ENCODE measurements around the gene TMEM233. TPM values are rescaled to one million over a fixed set of nuclear protein-coding genes. Genes with fewer than 3 reads are reported as not detected.
A peak's percentile ranks its signal among the peaks of the same experiment; 100 is the strongest.

Gene TMEM233
- total RNA-seq, 2 donors from 2014 or later, result not detected

DNA sequence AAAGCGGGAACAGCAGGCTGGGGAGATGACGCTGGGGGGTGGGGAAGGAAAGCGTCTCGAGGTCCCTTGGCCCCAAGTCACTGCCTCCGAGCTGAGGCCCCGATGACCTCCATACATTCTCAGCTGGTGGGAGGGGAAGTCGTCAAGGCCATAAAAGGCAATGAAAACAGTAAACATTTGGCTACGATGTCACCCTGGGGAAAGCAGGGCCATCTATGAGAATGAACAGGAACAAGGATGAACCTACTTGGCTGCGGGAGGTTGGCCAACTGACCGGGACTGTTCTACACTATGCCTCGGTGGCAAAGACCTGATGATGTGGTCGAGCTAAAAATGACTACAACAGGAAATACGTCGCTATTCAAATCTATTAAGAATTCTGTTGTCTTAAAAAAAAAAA lies 93.8 kb downstream of the TMEM233 start:
- H3K4me3 ChIP-seq (ENCODE audit: low read length), result no peak overlapping the region
- no peak overlapping the region for H3K4me3 Mint-ChIP-seq
- WGBS, 2 experiments (ENCODE audit: insufficient coverage in 1 of 2, insufficient read length in 1 of 2), result 85 to 95% methylated on average over 9 to 13 of the region's 14 CpGs
- H3K27ac ChIP-seq (ENCODE audit: low read depth, low read length), result no peak overlapping the region
- H3K27me3 Mint-ChIP-seq (ENCODE audit: insufficient read depth), result no peaks in the 10 kb centered on the region
- H3K36me3 Mint-ChIP-seq (ENCODE audit: low read depth), result peaks cover 48% of the 10 kb centered on the region
- no peak for DNase-seq
- H3K27ac Mint-ChIP-seq, result no peak overlapping the region
- H3K36me3 ChIP-seq (ENCODE audit: control insufficient read depth, insufficient read depth, low read length), result peaks cover 40% of the 10 kb centered on the region
- H3K4me1 Mint-ChIP-seq, result no peaks in the 10 kb centered on the region
- TF ChIP-seq, protein P1, sequence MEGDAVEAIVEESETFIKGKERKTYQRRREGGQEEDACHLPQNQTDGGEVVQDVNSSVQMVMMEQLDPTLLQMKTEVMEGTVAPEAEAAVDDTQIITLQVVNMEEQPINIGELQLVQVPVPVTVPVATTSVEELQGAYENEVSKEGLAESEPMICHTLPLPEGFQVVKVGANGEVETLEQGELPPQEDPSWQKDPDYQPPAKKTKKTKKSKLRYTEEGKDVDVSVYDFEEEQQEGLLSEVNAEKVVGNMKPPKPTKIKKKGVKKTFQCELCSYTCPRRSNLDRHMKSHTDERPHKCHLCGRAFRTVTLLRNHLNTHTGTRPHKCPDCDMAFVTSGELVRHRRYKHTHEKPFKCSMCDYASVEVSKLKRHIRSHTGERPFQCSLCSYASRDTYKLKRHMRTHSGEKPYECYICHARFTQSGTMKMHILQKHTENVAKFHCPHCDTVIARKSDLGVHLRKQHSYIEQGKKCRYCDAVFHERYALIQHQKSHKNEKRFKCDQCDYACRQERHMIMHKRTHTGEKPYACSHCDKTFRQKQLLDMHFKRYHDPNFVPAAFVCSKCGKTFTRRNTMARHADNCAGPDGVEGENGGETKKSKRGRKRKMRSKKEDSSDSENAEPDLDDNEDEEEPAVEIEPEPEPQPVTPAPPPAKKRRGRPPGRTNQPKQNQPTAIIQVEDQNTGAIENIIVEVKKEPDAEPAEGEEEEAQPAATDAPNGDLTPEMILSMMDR (conservative IDR thresholded peaks at IDR 0.05), result no peak
- H3K9ac ChIP-seq (ENCODE audit: extremely low read depth, low read length, poor library complexity, severe bottlenecking), result no peak overlapping the region
- H3K9me3 ChIP-seq (ENCODE audit: control insufficient read depth, low read length), result no peaks in the 10 kb centered on the region
- H3K9me3 Mint-ChIP-seq, result no peaks in the 10 kb centered on the region
- H3K4me1 ChIP-seq (ENCODE audit: control insufficient read depth, insufficient read depth, low read length), result no peaks in the 10 kb centered on the region
- H3K27me3 ChIP-seq (ENCODE audit: control insufficient read depth, insufficient read depth, low read length, poor library complexity, severe bottlenecking), result no peaks in the 10 kb centered on the region

DNA sequence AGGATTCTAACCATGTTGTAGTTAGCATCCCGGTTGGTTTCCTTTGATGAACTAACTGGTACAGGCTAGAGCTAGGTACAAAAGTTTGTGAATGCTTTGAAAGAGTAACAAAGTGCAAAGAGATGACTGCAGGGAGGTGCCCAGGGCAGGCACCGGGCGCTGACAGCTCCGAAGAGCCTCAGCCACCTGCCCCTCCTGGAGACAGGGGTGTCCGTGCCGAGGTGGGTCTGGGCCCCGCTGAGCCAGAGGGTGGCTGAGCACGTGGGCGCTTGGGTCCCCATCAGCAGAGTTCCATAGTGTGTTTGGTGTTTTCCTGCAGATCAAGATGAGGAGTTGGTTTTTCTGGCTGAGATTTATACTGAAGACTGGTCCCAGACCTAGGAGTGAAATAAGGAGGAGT lies 94.3 kb downstream of the TMEM233 start:
- H3K4me1 ChIP-seq (ENCODE audit: control insufficient read depth, insufficient read depth, low read length), result no peaks in the 10 kb centered on the region
- 95% methylated on average over 9 of the region's 9 CpGs; no CpG with 5 or more reads in 1 of the 2 experiments for WGBS, 2 experiments (ENCODE audit: insufficient coverage in 1 of 2, insufficient read length in 1 of 2)
- Mint-ChIP-seq H3K4me3 (no peak overlapping the region), H3K36me3 (ENCODE audit: low read depth) (peaks cover 53% of the 10 kb centered on the region), H3K9me3 (no peaks in the 10 kb centered on the region), H3K4me1 (no peaks in the 10 kb centered on the region), H3K27ac (no peak overlapping the region), H3K27me3 (ENCODE audit: insufficient read depth) (no peaks in the 10 kb centered on the region)
- H3K27me3 ChIP-seq (ENCODE audit: control insufficient read depth, insufficient read depth, low read length, poor library complexity, severe bottlenecking), result no peaks in the 10 kb centered on the region
- no peak overlapping the region for H3K27ac ChIP-seq (ENCODE audit: low read depth, low read length)
- DNase-seq, result peak; percentile 18
- peaks cover 37% of the 10 kb centered on the region for H3K36me3 ChIP-seq (ENCODE audit: control insufficient read depth, insufficient read depth, low read length)
- H3K4me3 ChIP-seq (ENCODE audit: low read length), result no peak overlapping the region
- TF ChIP-seq, protein P1 (conservative IDR thresholded peaks at IDR 0.05), result no peak
- no peaks in the 10 kb centered on the region for H3K9me3 ChIP-seq (ENCODE audit: control insufficient read depth, low read length)
- H3K9ac ChIP-seq (ENCODE audit: extremely low read depth, low read length, poor library complexity, severe bottlenecking), result no peak overlapping the region

DNA sequence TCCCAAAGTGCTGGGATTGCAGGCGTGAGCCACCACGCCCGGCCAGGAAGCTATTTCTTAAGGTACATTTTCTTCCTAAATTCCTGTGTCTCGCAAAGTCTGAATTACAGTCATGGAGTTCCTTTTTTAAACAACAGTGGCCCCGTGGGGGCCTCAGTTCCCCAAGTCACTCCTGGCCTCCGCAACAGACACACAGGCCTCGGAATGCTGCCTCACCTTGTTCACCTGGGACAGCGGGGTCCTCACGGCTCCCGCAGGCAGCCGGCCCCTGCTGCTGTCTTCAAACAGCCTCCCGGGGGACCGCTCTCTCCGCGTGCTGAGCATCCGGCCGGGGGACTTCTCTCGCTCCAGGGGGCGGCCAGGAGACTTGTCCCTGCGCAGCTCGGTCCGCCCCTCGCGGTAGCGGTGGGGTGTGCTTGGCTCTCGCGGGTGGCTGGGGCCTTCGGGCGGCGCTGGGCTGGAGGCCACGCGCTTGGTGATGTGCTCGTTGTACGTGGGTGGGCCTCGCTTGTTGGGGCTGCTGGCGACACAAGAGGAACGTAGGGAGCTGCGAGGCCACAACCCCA lies 96.4 kb downstream of the TMEM233 start:
- TF ChIP-seq, protein P1 (conservative IDR thresholded peaks at IDR 0.05), result no peak
- no peaks in the 10 kb centered on the region for H3K9me3 Mint-ChIP-seq
- H3K36me3 Mint-ChIP-seq (ENCODE audit: low read depth), result peaks cover 52% of the 10 kb centered on the region

More for the DNA sequence above, 96.4 kb downstream of the TMEM233 start:
- H3K36me3 ChIP-seq (ENCODE audit: control insufficient read depth, insufficient read depth, low read length), result peaks cover 36% of the 10 kb centered on the region
- 97% methylated on average over 20 to 38 of the region's 38 CpGs for WGBS, 2 experiments (ENCODE audit: insufficient coverage in 1 of 2, insufficient read length in 1 of 2)
- H3K27me3 ChIP-seq (ENCODE audit: control insufficient read depth, insufficient read depth, low read length, poor library complexity, severe bottlenecking), result no peaks in the 10 kb centered on the region
- H3K27me3 Mint-ChIP-seq (ENCODE audit: insufficient read depth), result no peaks in the 10 kb centered on the region
- no peak overlapping the region for H3K9ac ChIP-seq (ENCODE audit: extremely low read depth, low read length, poor library complexity, severe bottlenecking)
- no peak overlapping the region for H3K4me3 ChIP-seq (ENCODE audit: low read length)
- no peak overlapping the region for H3K4me3 Mint-ChIP-seq
- DNase-seq, result no peak
- no peak overlapping the region for H3K27ac Mint-ChIP-seq
- no peak overlapping the region for H3K27ac ChIP-seq (ENCODE audit: low read depth, low read length)
- H3K4me1 Mint-ChIP-seq, result no peaks in the 10 kb centered on the region
- no peaks in the 10 kb centered on the region for H3K4me1 ChIP-seq (ENCODE audit: control insufficient read depth, insufficient read depth, low read length)
- H3K9me3 ChIP-seq (ENCODE audit: control insufficient read depth, low read length), result no peaks in the 10 kb centered on the region

Data from endodermal cell (in vitro differentiated cells).